Endothelial cell of umbilical vein (primary cell): ENCODE results near the gene PLSCR1. TPM values are rescaled to one million over a fixed set of nuclear protein-coding genes. Genes with fewer than 3 reads are reported as not detected.
A peak's percentile ranks its signal among the peaks of the same experiment; 100 is the strongest.

Source experiments
- BruUV-seq: library from RNA; stranded (reverse); fragments of 400-500 nt; replicated peaks from 2 replicates; lab custom pipeline; 2021; lab: Mats Ljungman, UMichigan
- CTCF ChIA-PET: fragments of 300-600, 350-600 bp; sonication (Branson Sonifier 250); formaldehyde crosslinking; loops from one replicate; lab custom pipeline; 2021; ENCODE audit warnings: antibody characterized with exemption, inconsistent platforms; lab: Charles Lee
- POLR2A ChIA-PET: fragments of 300-600, 350-600 bp; sonication (Branson Sonifier 250); formaldehyde crosslinking; loops from one replicate; lab custom pipeline; 2021; ENCODE audit warnings: antibody characterized with exemption, inconsistent platforms; lab: Charles Lee
- DNase-seq: peaks from one replicate; pipeline ENCODE4 v3.0.0-alpha.2; 2011; ENCODE audit warnings: low read depth, low spot score
- FAIRE-seq: peaks from 2 replicates; lab custom pipeline; 2011; peaks lifted over from hg19 to GRCh38; lab: Jason Lieb, UNC
- H2AFZ ChIP-seq: 2 replicates; pipeline ENCODE4 v1.6.0; 2012; ENCODE audit warnings: low read depth, low read length, control low read depth, inconsistent platforms
- H3K27ac ChIP-seq: 2 replicates; pipeline ENCODE4 v1.5.1; 2011; ENCODE audit warnings: low read depth, mild to moderate bottlenecking, control low read depth, low read length, moderate library complexity; ENCODE audit not compliant: insufficient read depth
- H3K27me3 ChIP-seq, 2 experiments: 2 replicates each; pipeline versions ENCODE4 v1.6.0 to v1.6.1; 2011; ENCODE audit warnings: low read length in 2 of 2, mixed read lengths in 1 of 2; ENCODE audit not compliant: control insufficient read depth in 2 of 2, insufficient read depth in 2 of 2
- H3K36me3 ChIP-seq, 2 experiments: 2 replicates in 1 of 2; 3 replicates in 1 of 2; pipeline ENCODE4 v1.5.1; 2011; ENCODE audit warnings: low read length in 2 of 2, mild to moderate bottlenecking in 1 of 2, moderate library complexity in 1 of 2; ENCODE audit not compliant: control insufficient read depth in 2 of 2, insufficient read depth in 2 of 2; ENCODE audit errors: extremely low read depth in 1 of 2
- H3K4me1 ChIP-seq: 3 replicates; pipeline ENCODE4 v1.5.1; 2011; ENCODE audit warnings: mild to moderate bottlenecking, low read length; ENCODE audit not compliant: control insufficient read depth, insufficient read depth; ENCODE audit errors: extremely low read depth
- H3K4me2 ChIP-seq: 2 replicates; pipeline ENCODE4 v1.6.1; 2011; ENCODE audit warnings: low read length, control low read depth, mixed read lengths; ENCODE audit not compliant: insufficient read depth
- H3K4me3 ChIP-seq, 3 experiments: fragments of 200-600 bp in 1 of 3; sonication (generic), shearing (Covaris generic) in 1 of 3; replicated peaks in 1 of 3; 2 replicates each; pipeline ENCODE4 v1.5.1; 2011 to 2016; ENCODE audit warnings: control low read depth in 3 of 3, low read length in 3 of 3, mild to moderate bottlenecking in 2 of 3, inconsistent platforms in 1 of 3, low read depth in 1 of 3, moderate library complexity in 1 of 3; ENCODE audit not compliant: insufficient read depth in 1 of 3
- H3K79me2 ChIP-seq: 2 replicates; pipeline ENCODE4 v1.6.0; 2012; ENCODE audit warnings: low read length, inconsistent platforms; ENCODE audit not compliant: control insufficient read depth, insufficient read depth
- H3K9ac ChIP-seq: replicated peaks from 2 replicates; pipeline ENCODE3; 2011; ENCODE audit warnings: low read length, control low read depth; ENCODE audit not compliant: insufficient read depth; ENCODE audit errors: extremely low read depth
- H3K9me1 ChIP-seq: replicated peaks from 3 replicates; pipeline ENCODE4 v1.6.0; 2011; ENCODE audit warnings: mild to moderate bottlenecking, low read length; ENCODE audit not compliant: control insufficient read depth, insufficient read depth; ENCODE audit errors: extremely low read depth
- H3K9me3 ChIP-seq: replicated peaks from 2 replicates; pipeline ENCODE4 v1.5.1; 2012; ENCODE audit warnings: low read length, inconsistent platforms; ENCODE audit not compliant: control insufficient read depth, insufficient read depth
- H4K20me1 ChIP-seq: replicated peaks from 2 replicates; pipeline ENCODE3; 2011; ENCODE audit warnings: mild to moderate bottlenecking, low read length; ENCODE audit not compliant: control insufficient read depth, insufficient read depth; ENCODE audit errors: extremely low read depth
- EZH2 ChIP-seq: IDR thresholded peaks from 2 replicates; pipeline ENCODE4 v1.6.1; 2012; ENCODE audit warnings: borderline replicate concordance, low read depth, mild to moderate bottlenecking, moderate library complexity, low read length, inconsistent platforms; ENCODE audit not compliant: severe bottlenecking
- FOS ChIP-seq: IDR thresholded peaks from 2 replicates; pipeline ENCODE4 v1.6.1; 2011; ENCODE audit warnings: mild to moderate bottlenecking, low read length, moderate library complexity, borderline replicate concordance; ENCODE audit not compliant: insufficient read depth
- GATA2 ChIP-seq: IDR thresholded peaks from 2 replicates; pipeline ENCODE4 v1.7.0; 2011; ENCODE audit warnings: low read depth, mild to moderate bottlenecking, moderate library complexity, mixed read lengths, low read length; ENCODE audit not compliant: insufficient read length, insufficient read depth
- JUN ChIP-seq: IDR thresholded peaks from 2 replicates; pipeline ENCODE4 v1.6.1; 2011; ENCODE audit warnings: borderline replicate concordance, low read depth; ENCODE audit not compliant: insufficient read length, insufficient read depth
- MYC ChIP-seq: IDR thresholded peaks from one replicate; pipeline ENCODE4 v1.6.1; 2011; ENCODE audit warnings: mild to moderate bottlenecking, low read depth, low read length
- POLR2A ChIP-seq: IDR thresholded peaks from 2 replicates; pipeline ENCODE4 v1.6.1; 2012; ENCODE audit warnings: low read depth, mild to moderate bottlenecking, control low read depth, low read length
- POLR2AphosphoS5 ChIP-seq: IDR thresholded peaks from 2 replicates; pipeline ENCODE4 v1.6.1; 2012; ENCODE audit warnings: low read depth, mild to moderate bottlenecking, control low read depth, low read length, moderate library complexity; ENCODE audit not compliant: insufficient read depth
- dilution Hi-C: fragments of 300-500 bp; cut with MboI; formaldehyde crosslinking; loops from one replicate; pipeline ENCODE4 v1.15.0; 2019; ENCODE audit warnings: low sequenced_read_pairs; ENCODE audit not compliant: extremely low pct_ligation_motif_present
- intact Hi-C: fragments of 100-400 bp; cut with micrococcal nuclease; formaldehyde crosslinking; loops from one replicate; pipeline ENCODE4 v1.10.0; 2022
- polyA plus RNA-seq, 4 experiments: library from polyadenylated mRNA; depleted of rRNA in 3 of 4; stranded (reverse) in 3 of 4; unstranded in 1 of 4; fragments of >200 nt; gene quantifications; 2 replicates each; pipeline versions ENCODE4 v1.2.1 to v1.2.3, GENCODE V29; 2011 to 2012; ENCODE audit warnings: missing spikeins in 1 of 4
- total RNA-seq: library from RNA; stranded (reverse); gene quantifications from 2 replicates; pipeline ENCODE4 v1.2.3, GENCODE V29; 2021
- TF ChIP-seq, protein P1 (sequence below): IDR thresholded peaks from 2 replicates; pipeline ENCODE4 v1.6.1; 2011; ENCODE audit not compliant: insufficient read depth, insufficient read length
- TF ChIP-seq, protein P2 (sequence below), 2 donors: IDR thresholded peaks; 1 replicate in 1 of 2; 2 replicates in 1 of 2; pipeline ENCODE4 v1.5.1; 2011; ENCODE audit warnings: low read length in 2 of 2, mild to moderate bottlenecking in 2 of 2, moderate library complexity in 2 of 2, control low read depth in 1 of 2, inconsistent platforms in 1 of 2, low read depth in 1 of 2; ENCODE audit not compliant: insufficient read depth in 1 of 2; ENCODE audit errors: extremely low read depth in 1 of 2

PLSCR1 gene
- total and polyA plus RNA-seq, 2 donors (not counting 3 experiments of a cell fraction or from before 2014, with no cell fraction given) = 53.2 to 78.7 TPM

DNA sequence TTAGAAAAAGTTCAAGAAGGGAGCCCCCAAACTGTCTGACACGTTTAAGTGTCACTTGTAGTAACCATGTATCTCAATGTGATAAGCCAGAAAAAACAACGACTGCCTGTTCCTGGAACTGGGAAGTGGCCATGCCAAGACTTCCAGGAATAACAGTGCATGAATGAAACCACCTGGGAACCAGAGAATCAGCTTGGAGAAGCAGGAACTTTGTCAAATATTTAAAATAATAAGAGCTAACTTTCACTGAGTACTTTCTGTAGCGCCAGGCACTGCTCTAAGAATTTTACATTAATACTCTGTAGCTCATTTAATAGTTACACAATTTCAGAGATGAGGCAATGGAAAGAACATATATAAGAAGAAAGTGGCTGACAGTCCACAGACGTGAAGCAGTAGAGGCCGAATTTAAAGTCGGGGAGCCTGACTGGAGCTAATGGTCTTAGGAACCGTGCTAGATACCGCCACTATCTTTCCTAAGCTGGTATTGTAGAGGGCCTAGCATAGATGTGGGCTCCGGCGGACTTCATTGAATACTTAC, 876 bp downstream of the PLSCR1 start:
- DNase-seq = peak; percentile 50
- POLR2A ChIA-PET = interaction anchor here (0.6 kb wide), 1 partner anchor 93 kb away, joined by 6 read pairs; no protein-coding TSS in a partner anchor
- peak overlapping the region; percentile 97 for H3K4me2 ChIP-seq
- H3K27me3 ChIP-seq = no peaks in the 10 kb centered on the region
- peaks cover 40% of the 10 kb centered on the region for H3K79me2 ChIP-seq
- no peaks in the 10 kb centered on the region for H3K9me1 ChIP-seq
- dilution Hi-C loops (no loop called here), intact Hi-C loops (loop anchor here (1.0 to 5.0 kb wide), 7 partner anchors 33 to 293 kb away; partner anchors contain the start of genes PLSCR2 and PLSCR4)
- FAIRE-seq = no peak
- H3K27ac ChIP-seq = peak overlapping the region; percentile 78
- peak overlapping the region; percentile 66 to 78 (median 66) for H3K4me3 ChIP-seq
- H2AFZ ChIP-seq = peak overlapping the region; percentile 85
- H3K4me1 ChIP-seq = peaks cover 9% of the 10 kb centered on the region
- no peaks in the 10 kb centered on the region for H4K20me1 ChIP-seq
- H3K9ac ChIP-seq = peak overlapping the region; percentile 87
- BruUV-seq = TSS peak; percentile 46
- H3K36me3 ChIP-seq = no peaks in the 10 kb centered on the region
- CTCF ChIA-PET = interaction anchor here (0.6 to 2.5 kb wide), 8 partner anchors 11 to 217 kb away, joined by 3 to 11 read pairs (median 3); no protein-coding TSS in a partner anchor
- H3K9me3 ChIP-seq = no peaks in the 10 kb centered on the region
- TF ChIP-seq POLR2AphosphoS5 = no peak
- no peak for TF ChIP-seq GATA2
- TF ChIP-seq, protein P1, sequence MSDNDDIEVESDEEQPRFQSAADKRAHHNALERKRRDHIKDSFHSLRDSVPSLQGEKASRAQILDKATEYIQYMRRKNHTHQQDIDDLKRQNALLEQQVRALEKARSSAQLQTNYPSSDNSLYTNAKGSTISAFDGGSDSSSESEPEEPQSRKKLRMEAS = no peak
- no peak for TF ChIP-seq POLR2A
- TF ChIP-seq EZH2 = no peak
- TF ChIP-seq JUN = no peak
- no peak for TF ChIP-seq MYC
- no peak for TF ChIP-seq FOS
- TF ChIP-seq, protein P2, sequence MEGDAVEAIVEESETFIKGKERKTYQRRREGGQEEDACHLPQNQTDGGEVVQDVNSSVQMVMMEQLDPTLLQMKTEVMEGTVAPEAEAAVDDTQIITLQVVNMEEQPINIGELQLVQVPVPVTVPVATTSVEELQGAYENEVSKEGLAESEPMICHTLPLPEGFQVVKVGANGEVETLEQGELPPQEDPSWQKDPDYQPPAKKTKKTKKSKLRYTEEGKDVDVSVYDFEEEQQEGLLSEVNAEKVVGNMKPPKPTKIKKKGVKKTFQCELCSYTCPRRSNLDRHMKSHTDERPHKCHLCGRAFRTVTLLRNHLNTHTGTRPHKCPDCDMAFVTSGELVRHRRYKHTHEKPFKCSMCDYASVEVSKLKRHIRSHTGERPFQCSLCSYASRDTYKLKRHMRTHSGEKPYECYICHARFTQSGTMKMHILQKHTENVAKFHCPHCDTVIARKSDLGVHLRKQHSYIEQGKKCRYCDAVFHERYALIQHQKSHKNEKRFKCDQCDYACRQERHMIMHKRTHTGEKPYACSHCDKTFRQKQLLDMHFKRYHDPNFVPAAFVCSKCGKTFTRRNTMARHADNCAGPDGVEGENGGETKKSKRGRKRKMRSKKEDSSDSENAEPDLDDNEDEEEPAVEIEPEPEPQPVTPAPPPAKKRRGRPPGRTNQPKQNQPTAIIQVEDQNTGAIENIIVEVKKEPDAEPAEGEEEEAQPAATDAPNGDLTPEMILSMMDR (IDR thresholded peaks at IDR 0.05; ENCODE audit: extremely low read depth in 1 of 2, insufficient read depth in 1 of 2, low read depth in 1 of 2, low read length in 2 of 2) = no peak
